ENCODE results near the gene CCDC38. TPM values are rescaled to one million over a fixed set of nuclear protein-coding genes. Genes with fewer than 3 reads are reported as not detected.

The CCDC38 gene
- total RNA-seq (under 1 TPM in 2 of 7 donors, not detected in 5; 0.25 to 0.37 TPM), polyA plus RNA-seq (under 1 TPM in 1 of 2 donors, not detected in 1; 0.22 TPM)
- long read RNA-seq, donor 1 = 0 reads
- long read RNA-seq, donor 2 = 0 reads
- long read RNA-seq, donor 3, partial matches to known transcripts = 0 of 2 reads
- long read RNA-seq, donor 3, other reads (novel, unspliced or antisense) = 2 of 2 reads

- peak within 1 kb of the TSS; percentile 21 to 34 for H3K27ac ChIP-seq
- TF ChIP-seq CTCF (IDR thresholded peaks at IDR 0.05) (no peak), EP300 (IDR thresholded peaks at IDR 0.05) (no peak), POLR2A (IDR thresholded peaks at IDR 0.05) (no peak)
- 0 to 1% (median 0%) methylated on average over 51 of the region's 51 CpGs for WGBS, 3 donors
- no peaks in the 10 kb centered on the region for H3K4me1 ChIP-seq (ENCODE audit: insufficient read depth)
- H3K4me3 ChIP-seq = peak within 1 kb of the TSS; percentile 65
- no peaks in the 10 kb centered on the region for H3K9me3 ChIP-seq
- peak; percentile 55 to 75 (median 63) for DNase-seq
- intact Hi-C loops (cut with DNase I) = no loop called here
- H3K36me3 ChIP-seq = no peaks in the 10 kb centered on the region
- H3K27me3 ChIP-seq = no peaks in the 10 kb centered on the region
Observed at GRCh38 chr12:95942524-95943329, at the start of gene CCDC38. Gene CCDC38, minus strand, starts transcription at chr12:95942614. Its CDS starts 6,105 bp downstream, at chr12:95936509.

GRCh38 chr12:95990136-95990535 lies 47.7 kb upstream of the CCDC38 start:
- 77 to 81% (median 77%) methylated on average over 7 of the region's 7 CpGs for WGBS, 3 donors
- H3K4me3 ChIP-seq = no peak overlapping the region
- H3K27me3 ChIP-seq = no peaks in the 10 kb centered on the region
- H3K4me1 ChIP-seq (ENCODE audit: insufficient read depth) = no peaks in the 10 kb centered on the region
- H3K27ac ChIP-seq = no peak overlapping the region
- no peak for DNase-seq
- TF ChIP-seq POLR2A (IDR thresholded peaks at IDR 0.05) = no peak
- TF ChIP-seq CTCF (IDR thresholded peaks at IDR 0.05) = no peak
- no peak for TF ChIP-seq EP300 (IDR thresholded peaks at IDR 0.05)
- no peaks in the 10 kb centered on the region for H3K9me3 ChIP-seq
- intact Hi-C loops (cut with DNase I) = loop anchor here in 1 of 4 donors (10.0 kb wide), 1 partner anchor 405 kb away; no protein-coding TSS in a partner anchor
- no peaks in the 10 kb centered on the region for H3K36me3 ChIP-seq

GRCh38 chr12:95989504-95990123 lies 47.2 kb upstream of the CCDC38 start:
- no peaks in the 10 kb centered on the region for H3K36me3 ChIP-seq
- no peak overlapping the region for H3K27ac ChIP-seq
- DNase-seq = no peak
- H3K27me3 ChIP-seq = no peaks in the 10 kb centered on the region
- H3K4me3 ChIP-seq = no peak overlapping the region
- TF ChIP-seq POLR2A (IDR thresholded peaks at IDR 0.05) (no peak), EP300 (IDR thresholded peaks at IDR 0.05) (no peak), CTCF (IDR thresholded peaks at IDR 0.05) (no peak)
- intact Hi-C loops (cut with DNase I) = loop anchor here in 1 of 4 donors (10.0 kb wide), 1 partner anchor 405 kb away; no protein-coding TSS in a partner anchor
- 37 to 46% (median 45%) methylated on average over 4 of the region's 4 CpGs for WGBS, 3 donors
- H3K4me1 ChIP-seq (ENCODE audit: insufficient read depth) = no peaks in the 10 kb centered on the region
- no peaks in the 10 kb centered on the region for H3K9me3 ChIP-seq

GRCh38 chr12:95988506-95989275 lies 46.3 kb upstream of the CCDC38 start:
- DNase-seq = no peak
- Histone ChIP-seq H3K9me3 (no peaks in the 10 kb centered on the region), H3K4me3 (no peak overlapping the region), H3K27ac (no peak overlapping the region), H3K27me3 (no peaks in the 10 kb centered on the region), H3K36me3 (no peaks in the 10 kb centered on the region), H3K4me1 (ENCODE audit: insufficient read depth) (no peaks in the 10 kb centered on the region)
- TF ChIP-seq CTCF (IDR thresholded peaks at IDR 0.05) = no peak
- no peak for TF ChIP-seq EP300 (IDR thresholded peaks at IDR 0.05)
- no peak for TF ChIP-seq POLR2A (IDR thresholded peaks at IDR 0.05)
- WGBS, 3 donors = 85 to 87% (median 87%) methylated on average over 11 of the region's 11 CpGs
- intact Hi-C loops (cut with DNase I) = no loop called here

Data from ovary (tissue), 10 donors.